Measurements from ENCODE around the gene ULK2.
"Not testable (repeated sequence)": the region's sequence is repeated elsewhere in the genome, so short reads cannot be mapped to it uniquely, and the experiment has no call there.

The ULK2 gene

GRCh38 chr17:19867329-19868078 is at the start of gene ULK2:
Gene ULK2 (minus strand): TSS chr17:19867936. CDS start chr17:19867417, 519 bp downstream.
- peak; percentile 56 for DNase-seq (ENCODE audit: low read depth)

GRCh38 chr17:19915245-19915978 is 47.7 kb upstream of the ULK2 start:
- no peak for DNase-seq (ENCODE audit: low read depth)

GRCh38 chr17:19911033-19911432 is 43.3 kb upstream of the ULK2 start:
- DNase-seq (ENCODE audit: low read depth): no peak

- no peak for DNase-seq (ENCODE audit: low read depth)
Observed at GRCh38 chr17:19909139-19909538, 41.4 kb upstream of the ULK2 start.

DNA sequence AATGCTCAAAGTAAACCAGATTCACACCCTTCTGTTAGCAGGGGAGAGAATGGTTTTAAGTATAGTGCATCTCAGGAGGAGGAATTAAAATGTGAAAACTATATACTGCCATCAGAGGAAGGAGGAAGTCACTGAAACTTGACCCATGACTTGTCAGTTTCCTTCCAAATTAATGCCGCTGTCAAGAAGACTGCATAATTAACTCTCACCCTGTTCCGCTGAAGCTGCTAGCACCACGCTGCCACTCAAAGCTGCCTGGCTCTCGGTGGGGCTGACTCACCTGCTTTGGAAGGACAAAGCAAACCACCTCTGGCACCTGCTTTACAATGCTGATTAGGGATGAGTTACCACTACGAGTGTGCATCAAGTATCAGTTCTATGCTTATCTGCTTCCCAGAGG is 37.8 kb upstream of the ULK2 start:
- no peak for DNase-seq (ENCODE audit: low read depth)

DNA sequence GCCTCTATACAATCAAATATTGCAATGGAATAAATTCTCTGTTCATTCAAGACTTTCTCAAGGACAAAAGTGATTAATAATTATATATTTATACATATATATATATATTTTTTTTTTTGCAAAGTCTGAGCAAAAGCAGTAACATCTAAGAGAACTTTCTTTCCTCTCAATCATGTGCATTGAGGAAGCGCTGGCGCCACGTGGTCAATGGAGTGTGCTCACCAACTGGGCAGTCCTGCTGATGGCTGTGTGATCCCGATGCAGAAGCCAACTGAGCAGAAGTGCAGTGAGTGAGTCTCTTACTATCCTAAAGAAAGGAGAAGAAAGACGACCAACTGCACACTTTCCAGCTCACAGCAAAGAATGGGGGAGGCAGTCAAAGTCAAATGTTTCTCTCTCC is 37.2 kb upstream of the ULK2 start:
- no peak for DNase-seq (ENCODE audit: low read depth)

- DNase-seq (ENCODE audit: low read depth): no peak
Observed at GRCh38 chr17:19904412-19904811, 36.7 kb upstream of the ULK2 start.

DNA sequence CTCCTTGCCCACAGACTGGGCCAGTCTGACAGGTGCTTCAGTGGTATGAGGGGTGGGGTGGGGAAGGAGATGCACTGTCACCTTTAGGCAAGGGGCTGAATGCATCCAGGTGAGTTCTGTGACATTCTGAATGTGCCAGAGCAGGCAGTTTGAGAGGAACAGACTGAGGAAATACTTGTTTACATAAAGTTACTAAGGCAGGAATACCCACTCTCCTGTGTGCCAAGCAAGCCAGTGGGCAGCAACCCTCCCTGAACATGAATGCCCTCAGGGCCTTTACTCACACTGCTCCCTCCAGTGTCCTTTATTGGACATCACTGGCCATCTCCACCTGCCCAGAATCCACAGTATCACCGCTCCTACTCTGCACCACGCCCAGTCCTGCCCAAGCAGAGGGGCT is 33.1 kb upstream of the ULK2 start:
- DNase-seq (ENCODE audit: low read depth): no peak

GRCh38 chr17:19897903-19898302 is 30.2 kb upstream of the ULK2 start:
- peak; percentile 89 for DNase-seq (ENCODE audit: low read depth)

GRCh38 chr17:19897090-19897837 is 29.5 kb upstream of the ULK2 start:
- DNase-seq (ENCODE audit: low read depth): no peak

DNA sequence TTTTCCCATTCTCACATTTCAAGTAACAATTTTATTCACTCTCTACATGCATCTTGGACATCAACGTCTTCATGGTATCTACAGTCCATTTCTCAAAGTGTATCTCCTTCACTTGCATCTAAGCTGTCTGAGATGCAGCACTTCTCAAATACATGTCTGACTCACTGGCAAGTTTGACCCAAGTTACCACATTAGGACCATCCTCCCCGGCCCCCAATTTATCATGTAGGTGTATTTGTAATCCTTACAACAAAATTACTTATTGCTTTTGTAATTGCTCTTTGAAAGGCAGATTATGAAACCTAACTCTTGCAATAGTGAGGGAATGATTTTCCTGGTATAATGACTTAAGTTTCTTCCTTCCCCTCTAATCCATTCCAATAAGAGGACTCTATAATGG is 28.9 kb upstream of the ULK2 start:
- DNase-seq (ENCODE audit: low read depth): no peak

DNA sequence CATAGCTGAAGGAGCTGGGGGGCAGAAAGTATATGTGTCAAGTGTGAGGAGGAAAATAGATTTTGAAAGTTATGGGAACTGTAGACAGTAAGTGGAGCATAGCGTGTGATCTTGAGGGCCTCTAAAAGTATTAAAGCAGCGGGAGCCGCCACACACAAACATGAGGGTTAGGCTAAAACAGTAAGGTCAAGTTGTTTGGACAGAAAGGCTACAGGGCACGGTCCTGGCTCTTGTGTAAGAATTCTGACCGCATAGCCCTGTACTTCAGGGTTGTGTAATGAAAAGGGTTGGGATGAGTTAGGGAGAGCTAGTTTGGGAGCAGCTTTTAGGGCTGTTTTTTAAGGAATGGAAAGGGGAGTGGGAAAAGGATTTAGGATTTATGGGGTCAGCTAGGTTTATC is 22.8 kb upstream of the ULK2 start:
- DNase-seq (ENCODE audit: low read depth): not testable (repeated sequence)

- DNase-seq (ENCODE audit: low read depth): not testable (repeated sequence)
Observed at GRCh38 chr17:19890001-19890400, 22.3 kb upstream of the ULK2 start.

DNA sequence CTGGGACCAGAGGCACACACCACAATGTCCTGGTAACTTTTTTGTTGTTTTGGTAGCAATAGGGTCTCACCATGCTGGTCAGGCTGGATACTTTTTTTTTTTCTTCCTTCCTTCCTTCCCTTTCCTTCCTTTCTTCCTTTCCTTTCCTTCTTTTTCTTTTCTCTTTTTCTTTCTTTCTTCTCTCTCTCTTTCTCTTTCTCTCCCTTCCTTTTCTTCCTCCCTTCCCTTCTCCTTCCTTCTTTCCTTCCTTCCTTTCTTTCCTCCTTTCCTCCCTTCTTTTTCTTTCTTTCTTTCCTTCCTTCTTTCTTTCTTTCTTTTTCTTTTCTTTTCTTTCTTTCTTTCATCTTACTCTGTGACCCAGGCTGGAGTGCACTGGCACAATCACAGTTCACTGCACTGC is 18.4 kb upstream of the ULK2 start:
- no peak for DNase-seq (ENCODE audit: low read depth)

- no peak for DNase-seq (ENCODE audit: low read depth)
Observed at GRCh38 chr17:19883537-19884215, 15.9 kb upstream of the ULK2 start.

DNA sequence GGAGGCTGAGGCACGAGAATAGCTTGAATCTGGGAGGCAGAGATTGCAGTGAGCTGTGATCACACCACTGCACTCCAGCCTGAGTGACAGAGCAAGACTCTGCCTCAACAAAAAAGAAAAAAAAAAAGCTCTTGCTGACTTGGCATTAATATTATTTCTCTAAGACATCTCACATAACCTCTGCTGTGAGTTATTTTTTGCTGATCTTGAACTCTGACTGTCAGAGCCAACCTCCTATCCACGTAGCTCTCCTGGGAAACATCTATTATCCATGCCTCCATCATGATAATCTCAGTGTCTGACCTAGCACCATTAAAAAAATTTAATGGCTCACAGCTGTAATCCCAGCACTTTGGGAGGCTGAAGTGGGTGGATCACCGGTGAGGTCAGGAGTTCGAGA is 12.7 kb upstream of the ULK2 start:
- no peak for DNase-seq (ENCODE audit: low read depth)

DNA sequence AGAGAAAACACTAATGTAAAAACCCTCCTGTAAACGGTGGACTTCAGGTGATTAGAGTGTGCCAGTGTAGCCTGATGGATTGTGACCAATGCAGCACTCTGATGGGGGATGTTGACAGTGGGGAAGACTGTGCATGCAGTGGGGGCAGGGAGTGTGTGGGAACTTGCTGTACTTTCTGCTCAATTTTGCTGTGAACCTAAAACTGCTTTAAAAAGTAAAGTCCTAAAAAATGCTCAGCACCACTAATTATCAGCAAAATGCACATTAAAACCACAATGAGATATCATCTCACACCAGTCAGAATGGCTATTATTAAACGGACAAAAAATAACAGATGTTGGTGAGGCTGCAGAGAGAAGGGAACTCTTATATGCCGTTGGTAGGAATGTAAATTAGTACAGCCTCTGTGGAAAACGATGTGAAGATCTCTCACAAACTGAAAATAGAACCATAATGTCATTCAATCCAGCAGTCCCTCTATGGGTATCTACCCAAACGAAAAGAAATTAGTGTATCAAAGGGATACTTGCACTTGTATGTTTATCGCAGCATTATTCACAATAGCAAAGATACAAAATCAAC is 9.7 kb upstream of the ULK2 start:
- no peak for DNase-seq (ENCODE audit: low read depth)

DNA sequence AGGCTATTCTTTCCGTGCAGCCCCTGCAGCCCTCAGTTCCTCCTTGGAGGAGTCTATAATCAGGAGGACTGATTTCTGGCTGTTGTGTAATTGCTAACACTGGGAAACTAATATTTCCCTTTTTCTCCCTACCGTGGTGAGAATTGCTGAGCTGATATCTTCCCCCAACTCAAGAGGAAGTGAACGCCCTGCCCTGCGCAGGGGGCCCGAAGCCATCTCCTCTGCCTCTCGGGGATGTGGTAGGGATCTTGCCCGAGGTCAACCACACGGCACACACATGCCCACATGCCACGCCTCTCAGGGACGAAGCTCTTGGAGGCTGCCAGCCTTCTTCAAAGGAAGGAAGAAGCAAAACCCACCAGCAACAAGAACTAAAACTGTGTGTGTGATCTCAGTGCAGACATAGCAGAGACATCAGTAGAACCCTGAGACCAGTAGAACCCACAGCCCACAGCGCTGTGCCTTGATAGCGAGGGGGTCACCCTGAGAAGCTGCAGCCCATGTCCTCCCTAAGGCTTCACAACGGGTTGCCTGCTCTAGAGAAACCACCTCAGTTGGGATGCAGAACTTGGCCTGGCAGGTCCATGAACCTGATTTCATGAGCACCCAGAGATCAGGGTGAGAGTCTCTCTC is 8.9 kb upstream of the ULK2 start:
- no peak for DNase-seq (ENCODE audit: low read depth)

GRCh38 chr17:19874256-19874655 is 6.5 kb upstream of the ULK2 start:
- DNase-seq (ENCODE audit: low read depth): no peak

DNA sequence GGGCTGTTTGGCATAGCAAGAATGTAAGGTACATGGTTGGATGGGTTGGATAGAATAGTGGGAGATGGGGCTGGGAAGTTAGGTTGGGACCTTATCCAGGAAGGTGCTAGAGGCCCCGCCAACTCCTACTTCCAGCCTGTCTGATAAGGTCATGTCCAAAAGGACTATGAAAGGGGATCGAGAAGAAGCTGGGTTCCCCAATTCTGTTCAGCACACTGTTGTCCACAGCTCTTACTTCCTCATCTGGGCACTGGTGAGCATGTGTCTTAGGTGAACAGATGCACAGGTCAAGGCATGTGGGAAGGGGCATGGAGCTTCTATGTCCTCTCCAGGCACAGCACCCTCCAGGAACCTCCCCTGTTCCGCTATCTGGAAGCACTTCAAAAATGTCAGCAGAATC is 5.6 kb upstream of the ULK2 start:
- DNase-seq (ENCODE audit: low read depth): no peak

GRCh38 chr17:19868079-19868395 is 301 bp upstream of the ULK2 start:
- no peak for DNase-seq (ENCODE audit: low read depth)

- peak; percentile 33 for DNase-seq (ENCODE audit: low read depth)
Observed at GRCh38 chr17:19867079-19867328, 732 bp downstream of the ULK2 start.

All from GM04504 (cell line).